ENCODE data around the gene P2RY2.

Gene P2RY2

GRCh38 chr11:73284106-73284505 lies 66.0 kb downstream of the P2RY2 start:
- DNase-seq (ENCODE audit: low read depth in 2 of 2) = no peak

GRCh38 chr11:73285721-73286120 lies 67.6 kb downstream of the P2RY2 start:
- DNase-seq (ENCODE audit: low read depth in 2 of 2) = no peak
